Glomerular visceral epithelial cell (primary cell): ENCODE results near the gene CLP1.
"Not testable (repeated sequence)": the region's sequence is repeated elsewhere in the genome, so short reads cannot be mapped to it uniquely, and the experiment has no call there.

Experiments used
- DNase-seq: peaks from one replicate; pipeline ENCODE4 v3.0.0-alpha.2; 2016; ENCODE audit errors: extremely low spot score

CLP1 gene

GRCh38 chr11:57667117-57667735 lies 9.7 kb downstream of the CLP1 start:
- peak; percentile 98 for DNase-seq

- DNase-seq, result peak; percentile 99
Measured at GRCh38 chr11:57667736-57668433, 10.3 kb downstream of the CLP1 start, which contains the start of gene ZDHHC5. TSS of gene ZDHHC5 (plus strand) at chr11:57668114. CDS start at chr11:57673091, 4,977 bp downstream.

GRCh38 chr11:57668434-57668782 lies 10.8 kb downstream of the CLP1 start:
- DNase-seq, result peak; percentile 11

- DNase-seq, result peak; percentile 58
Measured at GRCh38 chr11:57674251-57674650, 16.7 kb downstream of the CLP1 start.

GRCh38 chr11:57675176-57675941 lies 17.8 kb downstream of the CLP1 start:
- no peak for DNase-seq

GRCh38 chr11:57679396-57679795 lies 21.8 kb downstream of the CLP1 start:
- DNase-seq, result no peak

- DNase-seq, result peak; percentile 51
Measured at GRCh38 chr11:57680552-57680874, 23.0 kb downstream of the CLP1 start.

GRCh38 chr11:57681168-57681567 lies 23.6 kb downstream of the CLP1 start:
- no peak for DNase-seq

- not testable (repeated sequence) for DNase-seq
Measured at GRCh38 chr11:57690474-57690873, 32.9 kb downstream of the CLP1 start.

- no peak for DNase-seq
Measured at GRCh38 chr11:57698843-57699365, 41.3 kb downstream of the CLP1 start.

- no peak for DNase-seq
Measured at GRCh38 chr11:57699813-57700212, 42.3 kb downstream of the CLP1 start.

GRCh38 chr11:57700425-57700824 lies 42.9 kb downstream of the CLP1 start:
- DNase-seq, result no peak

- no peak for DNase-seq
Measured at GRCh38 chr11:57703341-57703740, 45.8 kb downstream of the CLP1 start.

GRCh38 chr11:57704932-57705331 lies 47.4 kb downstream of the CLP1 start:
- no peak for DNase-seq

- not testable (repeated sequence) for DNase-seq
Measured at GRCh38 chr11:57705432-57705831, 47.9 kb downstream of the CLP1 start.

- DNase-seq, result no peak
Measured at GRCh38 chr11:57709802-57710367, 52.3 kb downstream of the CLP1 start.
